Measurements from ENCODE around the gene SLC25A11.
A peak's percentile ranks its signal among the peaks of the same experiment; 100 is the strongest.

The SLC25A11 gene

GRCh38 chr17:4948931-4949320 is 9.1 kb upstream of the SLC25A11 start:
- TF ChIP-seq, protein P1, sequence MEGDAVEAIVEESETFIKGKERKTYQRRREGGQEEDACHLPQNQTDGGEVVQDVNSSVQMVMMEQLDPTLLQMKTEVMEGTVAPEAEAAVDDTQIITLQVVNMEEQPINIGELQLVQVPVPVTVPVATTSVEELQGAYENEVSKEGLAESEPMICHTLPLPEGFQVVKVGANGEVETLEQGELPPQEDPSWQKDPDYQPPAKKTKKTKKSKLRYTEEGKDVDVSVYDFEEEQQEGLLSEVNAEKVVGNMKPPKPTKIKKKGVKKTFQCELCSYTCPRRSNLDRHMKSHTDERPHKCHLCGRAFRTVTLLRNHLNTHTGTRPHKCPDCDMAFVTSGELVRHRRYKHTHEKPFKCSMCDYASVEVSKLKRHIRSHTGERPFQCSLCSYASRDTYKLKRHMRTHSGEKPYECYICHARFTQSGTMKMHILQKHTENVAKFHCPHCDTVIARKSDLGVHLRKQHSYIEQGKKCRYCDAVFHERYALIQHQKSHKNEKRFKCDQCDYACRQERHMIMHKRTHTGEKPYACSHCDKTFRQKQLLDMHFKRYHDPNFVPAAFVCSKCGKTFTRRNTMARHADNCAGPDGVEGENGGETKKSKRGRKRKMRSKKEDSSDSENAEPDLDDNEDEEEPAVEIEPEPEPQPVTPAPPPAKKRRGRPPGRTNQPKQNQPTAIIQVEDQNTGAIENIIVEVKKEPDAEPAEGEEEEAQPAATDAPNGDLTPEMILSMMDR (IDR thresholded peaks at IDR 0.05; ENCODE audit: low read depth, low read length) = no peak
- in situ Hi-C loops (cut with HindIII; ENCODE audit: low sequenced_read_pairs) = no loop called here
- H3K4me3 ChIP-seq (ENCODE audit: low read depth, low read length) = peak overlapping the region; percentile 96
- peak; percentile 92 for DNase-seq (ENCODE audit: low read depth, low spot score)

GRCh38 chr17:4948166-4948930 is 8.5 kb upstream of the SLC25A11 start, which contains the start of gene PFN1:
Gene PFN1, minus strand, starts transcription at chr17:4948530. Its CDS starts 136 bp downstream, at chr17:4948394.
- TF ChIP-seq, protein P1 (IDR thresholded peaks at IDR 0.05; ENCODE audit: low read depth, low read length) = no peak
- H3K4me3 ChIP-seq (ENCODE audit: low read depth, low read length) = peak within 1 kb of the TSS; percentile 96
- in situ Hi-C loops (cut with HindIII; ENCODE audit: low sequenced_read_pairs) = no loop called here
- peak; percentile 95 for DNase-seq (ENCODE audit: low read depth, low spot score)

DNA sequence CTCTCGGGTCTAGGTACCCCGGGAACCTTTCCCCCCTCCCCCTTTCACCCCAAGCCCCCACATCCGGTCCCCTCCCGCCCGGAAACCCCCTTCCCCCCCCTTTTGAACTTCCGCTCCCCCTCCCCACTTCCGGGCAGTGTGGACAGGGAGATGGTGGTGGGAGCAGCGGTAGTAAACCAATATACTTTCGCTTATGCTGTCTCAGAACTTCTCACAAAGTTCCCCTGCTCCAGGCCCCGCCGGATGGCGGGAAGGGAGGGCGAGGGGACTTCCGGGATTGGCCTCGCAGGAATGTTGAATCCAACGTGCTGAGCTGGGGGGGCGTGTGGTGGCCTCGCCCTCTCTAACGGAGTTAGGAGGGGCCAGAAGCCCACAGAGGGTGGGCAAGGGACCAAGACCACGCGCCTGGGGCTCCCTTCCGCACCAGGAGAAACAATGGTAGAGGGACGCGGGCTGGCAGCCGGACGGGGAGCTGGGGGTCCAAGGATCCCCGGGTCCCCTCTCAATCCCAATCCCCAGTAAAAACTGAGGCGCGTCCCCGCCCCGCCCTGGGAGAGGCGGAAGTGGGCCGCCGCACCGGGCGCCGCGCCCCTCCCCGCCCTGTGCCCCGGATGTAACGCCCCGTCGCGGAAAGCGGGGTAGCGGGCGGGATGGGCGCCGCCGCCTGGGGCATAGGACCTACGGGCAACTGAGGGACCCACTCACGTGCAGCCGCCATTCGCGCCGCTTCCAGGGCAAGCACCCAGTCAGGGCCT is 7.7 kb upstream of the SLC25A11 start:
- in situ Hi-C loops (cut with HindIII; ENCODE audit: low sequenced_read_pairs) = no loop called here
- TF ChIP-seq, protein P1 (IDR thresholded peaks at IDR 0.05; ENCODE audit: low read depth, low read length) = no peak
- H3K4me3 ChIP-seq (ENCODE audit: low read depth, low read length) = peak overlapping the region; percentile 96
- peak; percentile 57 for DNase-seq (ENCODE audit: low read depth, low spot score)

- DNase-seq (ENCODE audit: low read depth, low spot score) = no peak
- H3K4me3 ChIP-seq (ENCODE audit: low read depth, low read length) = peak overlapping the region; percentile 96
- TF ChIP-seq, protein P1 (IDR thresholded peaks at IDR 0.05; ENCODE audit: low read depth, low read length) = no peak
- in situ Hi-C loops (cut with HindIII; ENCODE audit: low sequenced_read_pairs) = no loop called here
Observed at GRCh38 chr17:4947010-4947410, 7.2 kb upstream of the SLC25A11 start.

- TF ChIP-seq, protein P1 (IDR thresholded peaks at IDR 0.05; ENCODE audit: low read depth, low read length) = no peak
- in situ Hi-C loops (cut with HindIII; ENCODE audit: low sequenced_read_pairs) = no loop called here
- H3K4me3 ChIP-seq (ENCODE audit: low read depth, low read length) = peak overlapping the region; percentile 96
- no peak for DNase-seq (ENCODE audit: low read depth, low spot score)
Observed at GRCh38 chr17:4946312-4946976, 6.6 kb upstream of the SLC25A11 start.

DNA sequence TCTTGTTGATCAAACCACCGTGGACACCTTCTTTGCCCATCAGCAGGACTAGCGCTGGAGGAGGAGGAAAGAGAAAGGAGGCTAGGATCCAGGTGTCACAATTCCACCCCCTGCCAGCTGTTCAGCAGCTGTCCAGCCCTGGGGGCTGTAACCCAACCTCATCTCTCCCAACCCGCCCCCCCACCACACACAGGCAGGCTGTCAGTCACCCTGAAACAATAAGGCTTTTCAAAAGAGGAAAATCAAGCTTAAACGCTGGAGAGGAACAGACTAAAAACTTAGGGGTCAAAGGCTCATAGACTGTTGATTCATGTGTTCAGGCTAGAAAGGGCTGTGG is 6.1 kb upstream of the SLC25A11 start:
- peak overlapping the region; percentile 96 for H3K4me3 ChIP-seq (ENCODE audit: low read depth, low read length)
- TF ChIP-seq, protein P1 (IDR thresholded peaks at IDR 0.05; ENCODE audit: low read depth, low read length) = no peak
- DNase-seq (ENCODE audit: low read depth, low spot score) = no peak
- in situ Hi-C loops (cut with HindIII; ENCODE audit: low sequenced_read_pairs) = no loop called here

Measured in astrocyte of the spinal cord (primary cell).